Epithelial cell of proximal tubule (primary cell): ENCODE results near the gene DNMT3B. TPM values are rescaled to one million over a fixed set of nuclear protein-coding genes. Genes with fewer than 3 reads are reported as not detected.
"Not testable (repeated sequence)": the region's sequence is repeated elsewhere in the genome, so short reads cannot be mapped to it uniquely, and the experiment has no call there.

ENCODE experiments used
- DNase-seq: peaks from one replicate; pipeline ENCODE4 v3.0.0-alpha.2; 2011; ENCODE audit warnings: low read depth
- H3K4me3 ChIP-seq: 2 replicates; pipeline ENCODE4 v1.5.1; 2011; ENCODE audit warnings: low read depth, mild to moderate bottlenecking, low read length
- total RNA-seq: library from RNA; depleted of rRNA; stranded (reverse); fragments of >200 nt; gene quantifications from 2 replicates; pipeline ENCODE4 v1.2.3, GENCODE V29; 2015
- TF ChIP-seq, protein P1 (sequence below): conservative IDR thresholded peaks from 2 replicates; pipeline ENCODE4 v1.5.1; 2012; ENCODE audit warnings: low read depth, mild to moderate bottlenecking, low read length

Gene DNMT3B
- total RNA-seq, 1 donor from 2014 or later, result 14.2 TPM

DNA sequence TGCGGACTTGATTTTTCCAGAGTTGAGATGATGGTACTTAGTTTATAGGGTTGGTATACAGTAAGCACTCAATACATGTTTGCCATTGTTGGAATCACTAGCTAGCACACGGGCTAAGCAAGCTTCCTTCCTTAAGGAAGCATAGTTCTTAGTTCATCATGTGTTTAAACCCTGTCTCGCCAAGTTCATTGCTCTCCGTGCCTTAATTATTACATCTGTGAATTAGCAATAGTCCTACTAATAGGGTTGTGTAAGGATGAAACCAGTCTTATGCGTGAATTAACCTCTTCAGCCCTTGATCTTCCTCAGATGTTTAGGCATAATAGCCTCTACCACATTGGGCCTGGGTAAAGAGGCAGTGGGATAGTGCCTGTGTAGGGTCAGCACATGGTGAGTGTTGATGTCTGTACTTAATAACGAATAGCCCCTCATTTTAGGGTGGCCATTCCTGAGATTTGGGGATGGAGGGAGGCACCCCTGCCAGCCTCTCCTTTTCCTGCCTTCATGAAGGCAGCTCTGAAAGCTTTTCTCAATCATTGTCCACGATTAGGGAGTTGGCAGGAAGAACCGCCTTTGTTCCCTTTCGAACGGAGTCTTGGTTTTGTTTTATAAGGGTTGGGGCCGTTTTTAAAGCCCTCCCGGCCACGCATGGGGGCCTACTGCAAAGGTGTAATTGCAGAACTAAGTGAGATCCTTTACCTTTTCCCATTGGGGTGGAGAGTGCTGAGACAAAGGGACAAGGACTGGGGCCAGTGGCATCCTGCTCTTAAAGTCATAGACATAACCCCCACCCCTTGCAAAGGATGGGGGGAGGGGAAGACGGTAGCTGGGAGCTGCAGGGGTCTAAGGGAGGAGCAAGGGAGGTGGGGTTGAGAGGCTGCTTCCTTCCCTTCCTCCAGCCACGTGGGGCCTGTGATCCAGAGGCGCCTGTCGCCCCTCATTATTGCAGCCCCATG is 2.1 kb downstream of the DNMT3B start:
- no peak for DNase-seq
- TF ChIP-seq, protein P1, sequence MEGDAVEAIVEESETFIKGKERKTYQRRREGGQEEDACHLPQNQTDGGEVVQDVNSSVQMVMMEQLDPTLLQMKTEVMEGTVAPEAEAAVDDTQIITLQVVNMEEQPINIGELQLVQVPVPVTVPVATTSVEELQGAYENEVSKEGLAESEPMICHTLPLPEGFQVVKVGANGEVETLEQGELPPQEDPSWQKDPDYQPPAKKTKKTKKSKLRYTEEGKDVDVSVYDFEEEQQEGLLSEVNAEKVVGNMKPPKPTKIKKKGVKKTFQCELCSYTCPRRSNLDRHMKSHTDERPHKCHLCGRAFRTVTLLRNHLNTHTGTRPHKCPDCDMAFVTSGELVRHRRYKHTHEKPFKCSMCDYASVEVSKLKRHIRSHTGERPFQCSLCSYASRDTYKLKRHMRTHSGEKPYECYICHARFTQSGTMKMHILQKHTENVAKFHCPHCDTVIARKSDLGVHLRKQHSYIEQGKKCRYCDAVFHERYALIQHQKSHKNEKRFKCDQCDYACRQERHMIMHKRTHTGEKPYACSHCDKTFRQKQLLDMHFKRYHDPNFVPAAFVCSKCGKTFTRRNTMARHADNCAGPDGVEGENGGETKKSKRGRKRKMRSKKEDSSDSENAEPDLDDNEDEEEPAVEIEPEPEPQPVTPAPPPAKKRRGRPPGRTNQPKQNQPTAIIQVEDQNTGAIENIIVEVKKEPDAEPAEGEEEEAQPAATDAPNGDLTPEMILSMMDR, result no peak
- H3K4me3 ChIP-seq, result peak overlapping the region; percentile 96

DNA sequence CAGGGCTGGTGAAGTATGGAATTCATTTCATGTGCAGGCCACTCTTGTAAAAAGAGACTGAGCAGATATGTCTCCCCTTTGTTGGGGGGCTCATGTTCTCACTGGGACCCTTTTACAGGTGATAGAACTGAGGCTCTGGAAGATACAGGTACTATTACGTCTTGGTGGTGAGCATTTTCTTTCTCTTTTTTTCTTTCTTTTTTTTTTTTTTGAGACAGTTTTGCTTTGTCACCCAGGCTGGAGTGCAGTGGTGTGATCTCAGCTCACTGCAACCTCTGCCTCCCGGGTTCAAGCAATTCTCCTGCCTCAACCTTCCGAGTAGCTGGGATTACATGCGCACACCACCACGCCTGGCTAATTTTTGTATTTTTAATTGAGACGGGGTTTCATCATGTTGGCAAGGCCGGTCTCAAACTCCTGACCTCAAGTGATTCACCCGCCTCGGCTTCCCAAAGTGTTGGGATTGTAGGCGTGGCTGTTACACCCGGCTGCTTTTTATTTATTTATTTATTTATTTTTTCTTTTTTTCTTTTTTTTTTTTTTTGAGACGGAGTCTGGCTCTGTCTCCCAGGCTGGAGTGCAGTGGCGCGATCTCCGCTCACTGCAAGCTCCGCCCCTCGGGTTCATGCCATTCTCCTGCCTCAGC is 3.2 kb downstream of the DNMT3B start:
- H3K4me3 ChIP-seq, result not testable (repeated sequence)
- DNase-seq, result peak; percentile 75

DNA sequence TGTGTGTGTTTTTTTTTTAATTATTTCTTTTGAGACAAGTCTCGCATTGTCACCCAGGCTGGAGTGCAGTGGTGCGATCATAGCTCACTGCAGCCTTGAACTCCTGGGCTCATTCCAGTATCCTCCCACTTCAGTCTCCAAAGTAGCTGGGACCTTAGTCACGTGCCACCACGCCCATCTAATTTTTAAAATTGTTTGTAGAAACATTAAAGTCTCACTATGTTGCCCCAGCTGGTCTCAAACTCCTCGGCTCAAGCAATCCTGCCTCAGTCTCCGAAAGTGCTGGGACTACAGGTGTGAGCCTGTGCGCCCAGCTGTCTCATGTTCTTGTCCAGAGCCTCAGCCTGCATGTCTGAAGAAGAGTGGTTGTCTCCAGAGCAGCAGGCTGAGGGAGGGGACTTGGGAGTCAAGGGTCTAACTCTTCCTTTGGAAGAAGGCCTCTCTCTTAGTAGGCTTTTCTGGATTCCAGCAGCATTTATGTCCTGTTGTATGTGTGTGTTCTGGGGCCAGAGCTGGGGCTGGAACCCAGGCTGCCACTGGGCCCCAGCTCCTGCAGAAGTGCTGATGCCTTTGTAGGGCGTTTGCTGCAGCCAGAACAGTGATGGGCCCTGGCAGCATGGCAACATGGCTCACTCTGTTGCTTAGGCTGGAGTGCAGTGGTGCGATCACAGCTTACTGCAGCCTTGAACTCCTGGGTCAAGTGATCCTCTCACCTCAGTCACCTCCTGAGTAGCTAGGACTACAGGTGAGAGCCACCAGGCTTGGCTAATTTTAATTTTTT is 5.4 kb downstream of the DNMT3B start:
- TF ChIP-seq, protein P1, result no peak
- no peak for DNase-seq

DNA sequence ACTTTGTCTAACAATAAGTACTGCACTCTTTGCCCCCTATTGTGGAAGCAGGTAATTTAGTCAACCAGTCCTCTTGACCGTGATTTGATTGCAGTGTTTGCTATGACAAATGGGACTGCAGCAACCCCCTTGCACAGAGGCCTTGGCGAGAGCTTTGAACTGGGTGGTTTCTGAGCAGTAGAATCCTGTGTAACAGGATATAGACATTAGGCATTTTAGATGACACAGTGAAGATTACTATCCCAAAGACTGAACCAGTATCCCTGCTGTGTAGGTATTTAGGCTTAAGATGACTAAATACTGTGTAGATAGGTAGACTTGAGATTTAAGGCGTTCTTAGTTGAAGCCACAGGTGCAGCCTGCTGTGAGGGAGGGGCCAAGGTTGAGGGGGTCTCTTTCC is 9.9 kb downstream of the DNMT3B start:
- no peak for DNase-seq
- TF ChIP-seq, protein P1, result no peak
- H3K4me3 ChIP-seq, result no peak overlapping the region

More for the DNA sequence above, 5.4 kb downstream of the DNMT3B start:
- no peak overlapping the region for H3K4me3 ChIP-seq

DNA sequence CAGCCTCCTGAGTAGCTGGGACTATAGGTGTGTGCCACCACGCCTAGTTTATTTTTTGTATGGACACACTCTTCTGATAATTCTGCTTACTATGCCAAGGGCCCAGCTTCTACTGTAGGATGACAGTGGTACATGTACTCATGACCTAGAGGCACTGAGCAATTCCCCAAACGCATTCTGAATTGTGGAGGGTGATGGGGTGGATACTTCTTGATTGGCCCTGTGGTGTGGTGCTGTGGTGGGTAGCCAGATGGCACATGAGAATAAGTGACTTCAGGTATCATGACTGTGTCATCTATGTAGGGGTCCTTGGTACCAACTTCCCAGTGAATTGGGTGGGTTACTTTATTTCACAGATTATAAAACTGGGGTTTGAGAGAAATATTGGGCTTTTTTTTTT is 11.0 kb downstream of the DNMT3B start:
- DNase-seq, result no peak
- no peak overlapping the region for H3K4me3 ChIP-seq
- TF ChIP-seq, protein P1, result no peak

DNA sequence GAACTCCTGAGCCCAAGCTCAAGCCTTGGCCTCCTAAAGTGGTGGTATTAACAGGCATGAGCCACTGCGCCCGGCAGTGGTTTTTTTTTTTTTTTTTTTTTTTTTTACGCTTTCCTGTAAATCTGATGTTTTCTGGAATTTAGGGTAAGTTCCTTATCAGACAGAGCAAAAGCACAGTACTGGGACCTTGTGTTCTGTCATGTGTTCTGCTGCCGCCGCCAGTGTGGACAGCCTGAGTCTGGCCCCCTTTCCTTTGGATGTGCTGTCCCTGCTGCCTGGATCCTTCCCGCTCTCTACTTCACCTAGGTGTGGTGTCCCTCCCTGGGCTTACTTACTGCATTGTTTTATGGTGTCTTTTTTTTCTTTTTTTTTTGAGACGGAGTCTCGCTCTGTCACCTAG is 11.7 kb downstream of the DNMT3B start:
- H3K4me3 ChIP-seq, result no peak overlapping the region
- DNase-seq, result no peak
- TF ChIP-seq, protein P1, result no peak
